OCI-LY7 (cell line): ENCODE measurements around the gene PSMD5.

Source experiments
- CTCF ChIP-seq: fragments of 200-600 bp; sonication (generic); conservative IDR thresholded peaks from 2 replicates; pipeline ENCODE4 v1.5.1; 2014; ENCODE audit warnings: mild to moderate bottlenecking, antibody characterized with exemption, low read length, moderate library complexity, mixed read lengths
- EZH2phosphoT487 ChIP-seq: fragments of 200-600 bp; sonication (generic); IDR thresholded peaks from 2 replicates; pipeline ENCODE4 v1.6.1; 2018; ENCODE audit warnings: low read depth, borderline replicate concordance, mild to moderate bottlenecking, mixed run types, antibody characterized with exemption, low read length, moderate library complexity, mixed read lengths

- TF ChIP-seq CTCF, result no peak
- no peak for TF ChIP-seq EZH2phosphoT487
Observed at GRCh38 chr9:120853198-120853597, 10.5 kb upstream of the PSMD5 start.
